Measurements from ENCODE around the gene IRS2.

- TF ChIP-seq CTCF (IDR thresholded peaks at IDR 0.05; ENCODE audit: insufficient read depth, low read depth, low read length): no peak
- no peak for TF ChIP-seq EZH2 (IDR thresholded peaks at IDR 0.05; ENCODE audit: insufficient read depth, low read length)
These were observed 45.7 kb downstream of the IRS2 start for GRCh38 chr13:109740721-109741120.

Data from astrocyte (in vitro differentiated cells and primary cell).